Loucy (cell line): ENCODE measurements around the gene PCBP2.

Experiments used
- H2AFZ ChIP-seq: fragments of 200-600 bp; sonication (generic); 2 replicates; pipeline ENCODE4 v1.6.0; 2016; ENCODE audit warnings: antibody characterized with exemption, mild to moderate bottlenecking, low read length, moderate library complexity
- H3F3A ChIP-seq: fragments of 200-600 bp; 2 replicates; pipeline ENCODE4 v1.6.0; 2016; ENCODE audit warnings: antibody characterized with exemption, low read depth, mild to moderate bottlenecking
- H3K27me3 ChIP-seq: fragments of 200-600 bp; sonication (generic); 2 replicates; pipeline ENCODE4 v1.6.1; 2014; ENCODE audit warnings: low read length, mild to moderate bottlenecking; ENCODE audit not compliant: insufficient read depth, poor library complexity, severe bottlenecking
- H3K36me3 ChIP-seq: fragments of 200-600 bp; sonication (generic); 2 replicates; pipeline ENCODE4 v1.6.1; 2016; ENCODE audit warnings: low read length; ENCODE audit not compliant: insufficient read depth
- H3K4me1 ChIP-seq: fragments of 200-600 bp; sonication (generic); 2 replicates; pipeline ENCODE4 v1.5.1; 2014; ENCODE audit warnings: low read length, mild to moderate bottlenecking; ENCODE audit not compliant: insufficient read depth, poor library complexity, severe bottlenecking
- H3K4me2 ChIP-seq: fragments of 200-600 bp; sonication (generic); 2 replicates; pipeline ENCODE4 v1.6.0; 2014; ENCODE audit warnings: antibody characterized with exemption, low read length, low read depth, mild to moderate bottlenecking; ENCODE audit not compliant: poor library complexity, severe bottlenecking
- H3K4me3 ChIP-seq: fragments of 200-600 bp; sonication (generic); 2 replicates; pipeline ENCODE4 v1.5.1; 2014; ENCODE audit warnings: low read length, mild to moderate bottlenecking, mixed read lengths; ENCODE audit not compliant: poor library complexity, severe bottlenecking
- H3K79me2 ChIP-seq: fragments of 200-600 bp; sonication (generic); 2 replicates; pipeline ENCODE4 v1.6.1; 2014; ENCODE audit warnings: low read length; ENCODE audit not compliant: insufficient read depth
- H3K9ac ChIP-seq: fragments of 200-600 bp; sonication (generic); 2 replicates; pipeline ENCODE4 v1.6.0; 2014; ENCODE audit warnings: mild to moderate bottlenecking, low read depth, low read length, moderate library complexity; ENCODE audit not compliant: poor library complexity, severe bottlenecking
- H3K9me2 ChIP-seq: fragments of 200-600 bp; sonication (generic); replicated peaks from 2 replicates; pipeline ENCODE4 v1.6.1; 2016; ENCODE audit warnings: low read depth, low read length, mixed read lengths
- H3K9me3 ChIP-seq: fragments of 200-600 bp; sonication (generic); 2 replicates; pipeline ENCODE4 v1.6.1; 2014; ENCODE audit warnings: mild to moderate bottlenecking, antibody characterized with exemption, low read length, low read depth; ENCODE audit not compliant: insufficient read depth
- H4K20me1 ChIP-seq: fragments of 200-600 bp; sonication (generic); 2 replicates; pipeline ENCODE4 v1.6.0; 2014; ENCODE audit warnings: antibody characterized with exemption, low read length, mild to moderate bottlenecking; ENCODE audit not compliant: insufficient read depth, poor library complexity, severe bottlenecking
- EZH2phosphoT487 ChIP-seq: fragments of 200-600 bp; IDR thresholded peaks from 2 replicates; pipeline ENCODE4 v1.6.1; 2018; ENCODE audit warnings: antibody characterized with exemption, mild to moderate bottlenecking, moderate library complexity, borderline replicate concordance
- TF ChIP-seq, protein P1 (sequence below): fragments of 200-600 bp; sonication (generic); conservative IDR thresholded peaks from 2 replicates; pipeline ENCODE4 v1.5.1; 2014; ENCODE audit warnings: mild to moderate bottlenecking, antibody characterized with exemption, low read length

PCBP2 gene

DNA sequence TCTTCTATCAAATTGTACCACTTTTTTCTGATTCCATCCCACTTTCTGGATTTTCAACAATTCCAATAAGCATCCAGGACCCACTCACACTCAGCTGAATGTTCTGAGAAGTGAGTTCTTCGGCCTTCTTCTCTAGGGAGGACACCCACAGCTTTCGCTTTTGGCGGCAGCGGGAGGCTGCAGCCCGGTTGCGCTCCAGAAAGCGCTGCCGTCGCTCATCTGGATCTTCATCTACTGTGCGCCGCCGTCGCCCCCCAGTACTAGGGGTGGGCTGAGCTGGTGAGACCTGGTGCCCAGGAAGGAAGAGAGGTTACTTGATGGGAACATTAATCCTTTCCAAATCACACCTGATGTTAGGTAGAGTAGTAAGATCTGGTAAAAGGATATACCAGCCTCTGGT, 72.6 kb downstream of the PCBP2 start:
- H3K27me3 ChIP-seq: no peaks in the 10 kb centered on the region
- H3K36me3 ChIP-seq: peaks cover 45% of the 10 kb centered on the region; the same call in 1 of the 2 replicates
- no peaks in the 10 kb centered on the region for H3F3A ChIP-seq
- no peaks in the 10 kb centered on the region for H3K4me1 ChIP-seq
- no peak overlapping the region for H3K4me3 ChIP-seq
- H3K4me2 ChIP-seq: no peak overlapping the region
- no peaks in the 10 kb centered on the region for H4K20me1 ChIP-seq
- no peak for TF ChIP-seq EZH2phosphoT487
- TF ChIP-seq, protein P1, sequence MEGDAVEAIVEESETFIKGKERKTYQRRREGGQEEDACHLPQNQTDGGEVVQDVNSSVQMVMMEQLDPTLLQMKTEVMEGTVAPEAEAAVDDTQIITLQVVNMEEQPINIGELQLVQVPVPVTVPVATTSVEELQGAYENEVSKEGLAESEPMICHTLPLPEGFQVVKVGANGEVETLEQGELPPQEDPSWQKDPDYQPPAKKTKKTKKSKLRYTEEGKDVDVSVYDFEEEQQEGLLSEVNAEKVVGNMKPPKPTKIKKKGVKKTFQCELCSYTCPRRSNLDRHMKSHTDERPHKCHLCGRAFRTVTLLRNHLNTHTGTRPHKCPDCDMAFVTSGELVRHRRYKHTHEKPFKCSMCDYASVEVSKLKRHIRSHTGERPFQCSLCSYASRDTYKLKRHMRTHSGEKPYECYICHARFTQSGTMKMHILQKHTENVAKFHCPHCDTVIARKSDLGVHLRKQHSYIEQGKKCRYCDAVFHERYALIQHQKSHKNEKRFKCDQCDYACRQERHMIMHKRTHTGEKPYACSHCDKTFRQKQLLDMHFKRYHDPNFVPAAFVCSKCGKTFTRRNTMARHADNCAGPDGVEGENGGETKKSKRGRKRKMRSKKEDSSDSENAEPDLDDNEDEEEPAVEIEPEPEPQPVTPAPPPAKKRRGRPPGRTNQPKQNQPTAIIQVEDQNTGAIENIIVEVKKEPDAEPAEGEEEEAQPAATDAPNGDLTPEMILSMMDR: no peak
- no peak overlapping the region for H3K9ac ChIP-seq
- no peak overlapping the region for H2AFZ ChIP-seq
- H3K9me2 ChIP-seq: no peaks in the 10 kb centered on the region
- H3K9me3 ChIP-seq: no peaks in the 10 kb centered on the region
- H3K79me2 ChIP-seq: no peaks in the 10 kb centered on the region

DNA sequence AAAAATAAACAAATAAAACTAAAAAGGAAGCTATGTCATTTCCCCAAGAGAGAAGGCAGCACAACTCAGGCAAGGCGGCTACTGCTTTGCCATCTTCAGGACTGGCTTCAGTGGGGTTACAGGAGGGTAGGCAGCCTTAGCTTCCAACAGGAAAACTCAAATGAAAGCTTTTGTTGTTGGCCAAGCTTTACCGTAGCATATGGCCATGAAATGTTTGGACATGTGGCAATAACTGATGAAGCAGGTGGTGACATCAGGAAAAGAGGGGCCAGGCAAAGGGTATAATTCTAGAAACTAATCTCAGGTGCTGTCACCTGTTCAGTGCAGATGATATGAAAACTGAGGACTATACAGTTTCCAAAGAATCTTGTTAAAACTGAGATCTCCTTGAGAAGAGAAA, 78.2 kb downstream of the PCBP2 start:
- no peak overlapping the region for H3K4me2 ChIP-seq
- no peaks in the 10 kb centered on the region for H3K4me1 ChIP-seq
- H3K27me3 ChIP-seq: no peaks in the 10 kb centered on the region
- H3K4me3 ChIP-seq: no peak overlapping the region
- TF ChIP-seq, protein P1: no peak
- no peak for TF ChIP-seq EZH2phosphoT487
- H3K9me3 ChIP-seq: no peaks in the 10 kb centered on the region
- H2AFZ ChIP-seq: no peak overlapping the region
- H3K9ac ChIP-seq: no peak overlapping the region
- no peaks in the 10 kb centered on the region for H4K20me1 ChIP-seq
- peaks cover 39% of the 10 kb centered on the region; the same call in 1 of the 2 replicates for H3K36me3 ChIP-seq
- H3K79me2 ChIP-seq: no peaks in the 10 kb centered on the region
- H3K9me2 ChIP-seq: no peaks in the 10 kb centered on the region
- H3F3A ChIP-seq: no peaks in the 10 kb centered on the region
